Effector CD8-positive, alpha-beta T cell (primary cell): ENCODE data around the gene PARD6A.

Experiments
- DNase-seq: peaks from one replicate; lab custom pipeline; 2025; lab: John Stamatoyannopoulos, UW

Gene PARD6A

DNA sequence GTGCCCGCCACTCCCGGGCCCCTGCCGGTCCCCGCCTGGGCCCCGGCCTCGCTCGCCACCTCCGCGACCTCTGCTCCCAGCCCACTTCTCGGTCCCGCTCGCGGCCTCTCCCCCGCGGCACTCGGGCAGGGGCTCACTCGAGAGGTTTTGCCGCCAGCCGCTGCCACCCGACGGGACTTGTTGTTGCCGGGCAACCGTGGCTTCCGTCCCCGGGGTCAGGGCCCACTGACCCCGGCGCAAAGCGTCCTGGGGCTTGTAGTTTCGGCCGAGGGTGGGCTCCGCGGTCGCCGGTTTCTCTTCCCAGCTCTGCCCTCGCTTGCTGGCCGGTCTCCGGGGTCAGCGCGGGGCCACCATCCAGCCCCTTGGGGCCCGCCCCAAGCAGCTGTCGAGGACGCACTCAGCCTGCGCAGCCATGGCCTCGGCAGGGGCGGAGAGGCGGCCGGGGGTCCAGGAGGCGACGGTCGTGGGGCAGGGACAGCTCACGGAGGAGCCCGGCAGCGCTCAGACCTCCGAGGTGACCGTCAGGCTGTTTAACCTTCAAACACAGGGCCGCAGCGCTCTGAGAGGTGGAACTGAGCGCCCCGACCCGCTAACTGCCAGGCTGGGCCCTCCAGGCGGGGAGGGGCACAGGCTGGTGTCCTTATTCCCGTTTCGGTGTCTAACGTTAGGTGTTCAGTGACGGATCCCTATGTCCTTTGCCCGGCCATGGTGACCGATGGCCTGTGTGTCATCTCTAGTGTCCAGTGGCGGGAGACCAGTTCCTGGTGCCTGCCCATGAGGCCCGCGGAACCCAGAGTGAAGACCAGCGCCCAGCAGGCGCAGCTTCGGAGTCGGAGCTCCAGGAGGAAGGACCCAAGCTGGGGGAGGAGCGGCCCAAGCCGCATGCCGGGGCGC, 6.0 kb downstream of the PARD6A start, which contains the start of the genes C16orf86 and ENKD1:
Gene C16orf86 (plus strand): TSS at position 256 of the 894 bp plus-strand sequence. CDS start 157 bp downstream, at position 413.
Gene ENKD1 (minus strand): TSS at position 192 of the 894 bp plus-strand sequence. CDS start 308 bp downstream, outside the sequence.
- peak; percentile 72 for DNase-seq

DNA sequence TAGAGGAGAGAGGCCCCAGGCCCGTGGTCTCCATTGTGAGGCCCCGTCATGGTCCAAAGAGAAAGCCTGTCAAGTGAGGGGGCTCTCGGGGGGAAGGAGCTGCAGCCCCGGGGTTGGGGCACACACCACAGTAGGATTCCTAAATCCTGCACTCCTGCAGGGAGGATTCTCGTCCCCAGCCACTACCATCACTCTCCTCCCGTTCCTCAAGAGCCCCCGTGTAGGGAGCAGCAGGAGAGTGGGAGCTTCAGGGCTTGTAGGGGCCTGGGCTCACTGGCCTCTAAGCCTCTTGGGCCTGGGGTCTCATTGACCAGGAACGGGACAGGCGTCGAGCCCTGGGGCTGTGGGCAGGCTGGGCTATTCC, 6.7 kb downstream of the PARD6A start:
- no peak for DNase-seq

DNA sequence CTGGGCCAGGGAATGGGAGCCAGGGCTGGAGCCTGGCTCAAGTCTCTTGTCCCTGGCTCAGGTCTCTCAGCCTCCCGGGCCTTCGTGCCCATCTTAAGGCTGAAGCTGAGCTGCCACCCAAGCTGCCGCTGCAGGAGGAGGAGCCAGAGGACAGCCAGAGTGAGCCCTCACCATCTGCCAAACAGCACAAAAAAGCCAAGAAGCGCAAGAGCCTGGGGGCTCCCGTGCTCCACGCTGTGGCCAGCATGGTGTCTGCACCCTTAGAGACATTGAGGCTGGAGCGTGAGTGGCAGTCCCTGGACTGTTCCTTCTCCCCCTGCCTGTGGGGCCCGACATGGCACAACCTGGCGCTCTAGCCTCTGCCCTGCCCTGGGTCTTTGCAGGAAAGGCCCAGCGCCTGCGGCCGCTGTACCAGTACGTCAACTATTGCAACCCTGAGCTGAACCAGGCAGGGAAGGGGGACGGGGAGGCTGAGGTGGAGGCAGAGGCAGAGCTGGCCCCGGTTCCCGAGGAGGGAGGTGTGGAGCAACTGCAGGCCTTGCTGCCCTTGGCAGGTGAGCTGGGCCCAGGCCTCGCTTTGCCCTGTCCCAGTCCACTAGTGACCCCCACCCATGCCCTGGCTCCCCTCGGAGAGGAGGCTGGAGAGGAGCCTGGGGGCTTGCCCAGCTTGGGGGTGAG, 7.2 kb downstream of the PARD6A start:
- DNase-seq = peak; percentile 76

DNA sequence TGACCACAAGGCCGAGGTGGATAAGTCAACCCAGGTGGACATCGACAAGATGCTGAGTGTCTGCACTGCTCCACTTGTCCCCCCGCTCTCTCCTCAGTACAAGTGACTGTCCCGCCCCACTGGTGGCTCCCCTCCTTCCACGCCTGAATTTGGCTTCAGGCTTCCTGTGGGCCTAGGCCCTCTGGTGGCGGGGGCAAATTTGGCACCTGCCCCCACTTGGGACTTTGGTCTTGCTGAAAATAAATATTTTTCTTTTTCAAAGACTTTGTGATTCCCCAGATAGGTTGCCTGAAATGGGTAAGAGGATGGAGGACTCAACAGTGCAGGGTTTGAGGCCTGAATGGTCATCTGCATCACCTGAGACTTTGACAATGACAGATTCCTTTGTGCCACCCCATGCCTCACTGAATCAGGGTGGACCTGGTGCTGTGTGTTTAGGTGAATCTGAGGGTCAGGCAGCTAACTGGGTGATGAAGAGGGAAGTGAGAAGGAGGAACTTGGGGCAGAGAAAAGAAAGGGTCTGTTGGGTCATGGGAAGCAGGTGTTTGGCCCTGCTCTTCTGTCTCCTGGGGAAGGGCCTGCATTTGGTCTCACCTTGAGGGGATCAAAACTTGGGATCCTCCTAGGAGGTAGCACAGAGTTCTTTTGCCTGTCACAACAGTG, 7.9 kb downstream of the PARD6A start:
- no peak for DNase-seq

DNA sequence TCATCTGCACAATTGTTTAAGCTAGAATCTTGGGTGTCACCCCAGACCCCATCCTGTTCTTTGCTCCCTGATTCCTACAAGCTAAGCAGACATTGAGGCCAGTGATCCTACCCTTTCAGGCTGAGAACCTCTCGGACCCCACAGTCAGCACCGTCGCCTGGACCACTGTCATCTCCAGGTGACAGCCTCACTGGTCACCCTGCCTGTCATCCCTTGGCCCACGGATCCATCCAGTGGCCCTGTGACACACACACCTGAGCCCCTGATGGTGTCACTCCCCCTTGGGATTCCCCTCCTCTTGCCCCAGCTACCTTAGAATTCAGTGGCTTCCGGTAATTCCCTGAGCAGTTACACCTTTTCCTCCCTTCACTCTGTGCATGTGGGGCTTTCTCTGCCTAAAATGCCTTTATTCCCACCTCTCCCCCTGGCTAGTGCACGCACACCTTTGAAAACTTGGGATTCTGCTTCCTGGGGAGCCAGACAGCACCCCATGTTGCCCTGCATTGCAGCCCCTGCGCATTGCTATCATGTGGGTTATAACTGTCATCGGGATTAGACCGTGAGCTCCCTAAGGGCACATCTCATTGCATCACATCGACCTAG, 8.8 kb downstream of the PARD6A start:
- DNase-seq = no peak

DNA sequence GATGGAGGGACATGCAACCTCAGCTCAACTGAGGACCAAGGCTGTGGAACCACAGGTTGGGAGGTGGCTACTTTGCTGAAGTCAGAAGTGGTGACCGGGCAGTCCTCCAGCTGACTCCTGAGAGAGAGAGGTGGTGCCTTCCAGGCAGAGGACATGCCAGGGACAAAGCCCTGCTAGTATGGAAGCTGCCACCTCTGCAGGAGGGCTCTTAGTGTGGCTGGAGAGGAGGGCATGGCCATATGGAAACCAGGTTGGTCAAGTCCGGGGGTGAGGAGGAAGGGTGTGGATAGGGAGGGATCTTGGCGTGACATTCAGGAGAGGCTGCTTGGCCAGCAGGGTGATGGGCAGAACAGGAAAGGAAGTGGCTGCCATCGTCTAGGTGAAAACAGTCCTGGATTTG, 11.5 kb downstream of the PARD6A start:
- no peak for DNase-seq

DNA sequence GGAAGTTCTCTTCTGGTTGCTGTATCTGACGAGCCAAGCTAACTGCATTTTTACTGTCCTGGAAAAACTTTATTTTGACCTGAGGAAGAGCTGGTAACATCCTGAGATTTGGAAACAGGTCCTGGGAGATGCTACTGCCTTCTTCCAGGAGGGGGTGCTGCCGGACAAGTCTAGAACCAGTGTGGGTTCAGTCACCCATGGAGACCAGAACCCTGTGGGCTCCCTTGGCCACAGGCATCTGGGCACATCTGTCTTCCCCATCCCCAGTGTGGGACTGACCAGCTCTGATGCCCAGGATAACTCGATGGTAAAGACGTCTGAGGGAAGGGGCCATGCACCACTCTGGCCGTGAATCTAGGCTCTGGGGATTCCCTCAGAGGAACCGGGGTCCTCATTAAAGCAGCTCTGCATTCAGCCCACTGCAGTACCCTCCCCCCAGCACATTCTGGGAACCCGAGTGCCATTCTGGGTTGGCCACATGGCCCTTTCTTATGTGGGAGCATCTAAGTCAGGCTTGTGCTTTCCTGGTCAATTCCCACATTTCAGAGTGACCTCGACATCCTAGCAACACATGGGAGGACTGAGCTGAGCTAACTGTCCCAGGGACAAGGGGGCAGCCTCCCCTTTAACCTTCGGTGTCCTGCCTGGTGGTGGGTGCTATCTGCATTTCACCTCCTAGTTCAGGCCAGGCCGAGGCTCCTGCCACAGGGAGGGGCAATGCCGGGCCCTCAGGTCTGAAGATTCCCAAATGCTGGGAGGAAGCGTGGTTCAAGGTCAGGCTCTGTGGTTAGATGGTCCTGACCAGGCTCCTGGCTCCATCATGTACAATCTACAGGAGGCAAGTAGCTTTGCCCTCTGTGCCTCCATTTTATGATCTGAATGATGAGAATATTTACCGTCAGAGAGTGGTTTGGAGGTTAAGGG, 12.2 kb downstream of the PARD6A start:
- DNase-seq = peak; percentile 16

DNA sequence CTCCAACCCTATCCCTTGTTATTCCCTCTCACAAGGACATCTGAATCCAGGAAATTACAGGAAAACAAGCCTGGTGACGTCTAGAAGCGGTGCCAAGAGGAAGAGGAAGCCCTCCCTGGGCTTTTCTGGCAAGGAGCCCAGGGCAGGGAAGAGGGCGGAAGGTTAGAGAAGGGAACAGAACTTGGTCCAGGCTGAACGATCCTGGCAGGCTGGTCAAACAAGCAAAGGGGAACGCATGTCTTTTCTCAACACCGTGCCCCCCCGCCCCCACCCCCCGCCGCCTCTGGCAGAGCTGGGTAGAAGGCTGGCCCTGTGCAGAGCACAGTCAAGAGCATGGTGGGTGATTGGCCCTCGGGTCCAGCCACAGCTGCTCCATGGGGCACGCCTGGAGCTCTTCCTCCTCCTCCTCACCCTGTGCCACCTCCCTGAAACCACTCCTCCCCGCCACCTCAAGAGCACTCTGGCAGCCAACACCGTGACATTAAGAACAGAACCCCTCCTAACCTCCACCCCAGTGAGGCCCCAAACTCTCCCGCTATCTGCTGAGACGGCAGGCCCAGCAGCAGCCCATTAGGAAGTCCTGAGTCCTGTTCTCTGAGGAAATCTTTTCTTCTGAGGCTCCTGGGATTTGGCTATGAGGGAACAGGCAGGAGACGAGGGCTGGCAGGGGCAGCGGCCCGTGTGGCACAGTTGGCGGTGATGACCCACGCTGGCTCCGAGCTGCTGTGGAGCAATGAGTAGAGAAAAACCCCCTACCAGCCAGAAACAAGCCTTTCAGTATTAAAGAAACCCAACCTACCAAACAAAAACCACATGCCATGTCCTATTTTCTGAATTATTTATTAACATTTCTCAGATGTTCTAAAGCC, 13.2 kb downstream of the PARD6A start:
- no peak for DNase-seq

DNA sequence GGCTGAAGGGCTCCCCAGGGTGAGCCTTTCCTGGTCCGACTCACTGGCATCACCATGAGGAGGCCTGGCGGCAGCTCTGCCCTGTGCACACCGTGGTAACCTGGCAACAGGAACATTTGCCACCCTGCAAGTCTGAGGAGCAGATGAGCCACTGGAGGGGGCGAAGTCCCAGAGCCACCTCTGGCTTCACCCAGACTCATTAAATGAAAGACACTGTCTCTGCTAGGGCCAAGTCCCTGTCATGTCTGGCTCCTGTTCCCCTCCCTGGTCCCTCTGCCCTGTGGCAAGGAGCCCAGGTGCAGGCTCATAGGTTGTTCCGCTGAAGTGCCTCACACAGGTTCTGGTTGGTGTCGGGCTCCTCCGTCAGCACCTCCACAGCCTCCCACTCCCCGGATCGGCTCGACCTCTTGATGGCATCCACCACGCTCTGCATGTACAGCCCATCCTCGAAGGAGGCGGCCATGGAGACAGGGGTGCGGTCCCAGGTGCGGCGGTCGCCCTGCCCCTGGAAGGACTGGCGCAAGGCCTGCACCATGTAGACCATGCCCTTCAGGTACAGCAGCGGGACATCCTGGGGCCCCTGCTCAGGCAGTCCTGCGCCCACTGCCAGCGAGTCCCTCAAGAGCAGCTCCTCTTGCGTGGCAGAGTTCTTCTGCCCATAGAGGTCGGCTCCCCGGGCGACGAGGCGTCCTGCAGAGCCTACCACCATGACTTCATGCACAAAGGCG, 14.3 kb downstream of the PARD6A start:
- no peak for DNase-seq

DNA sequence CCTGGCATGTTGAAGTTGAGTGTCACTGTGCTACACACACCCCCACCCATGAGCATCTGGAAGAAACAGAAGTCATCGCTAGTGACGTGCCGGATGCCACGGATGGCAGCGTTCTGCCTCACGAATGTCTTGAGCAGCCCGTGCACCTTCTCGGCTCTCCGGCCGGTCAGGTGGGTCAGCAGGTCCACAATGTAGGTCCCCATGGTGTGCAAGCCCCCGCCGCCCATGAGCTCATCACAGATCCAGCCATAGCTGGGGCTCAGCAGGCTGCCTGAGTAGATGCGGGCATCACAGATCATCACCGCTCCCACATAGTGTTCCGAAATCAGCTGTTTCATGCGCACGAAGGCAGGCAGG, 14.8 kb downstream of the PARD6A start:
- DNase-seq = no peak

DNA sequence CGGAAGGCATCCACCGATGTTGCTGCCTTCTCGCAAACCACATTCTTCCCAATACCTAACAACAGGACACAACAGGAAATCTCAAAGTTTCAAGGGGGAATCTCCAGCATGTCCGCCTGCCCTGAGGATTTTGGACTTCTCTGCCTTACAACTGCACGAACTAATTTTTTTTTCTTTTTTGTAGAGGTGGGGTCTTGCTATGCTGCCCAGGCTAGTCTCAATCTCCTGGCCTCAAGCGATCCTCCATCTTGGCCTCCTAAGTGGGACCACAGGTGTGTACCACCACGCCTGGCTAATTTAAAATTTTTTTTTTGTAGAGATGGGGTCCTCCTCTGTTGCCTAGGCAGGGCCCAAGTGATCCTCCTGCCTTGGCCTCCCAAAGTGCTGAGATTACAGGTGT, 15.2 kb downstream of the PARD6A start:
- DNase-seq = no peak

DNA sequence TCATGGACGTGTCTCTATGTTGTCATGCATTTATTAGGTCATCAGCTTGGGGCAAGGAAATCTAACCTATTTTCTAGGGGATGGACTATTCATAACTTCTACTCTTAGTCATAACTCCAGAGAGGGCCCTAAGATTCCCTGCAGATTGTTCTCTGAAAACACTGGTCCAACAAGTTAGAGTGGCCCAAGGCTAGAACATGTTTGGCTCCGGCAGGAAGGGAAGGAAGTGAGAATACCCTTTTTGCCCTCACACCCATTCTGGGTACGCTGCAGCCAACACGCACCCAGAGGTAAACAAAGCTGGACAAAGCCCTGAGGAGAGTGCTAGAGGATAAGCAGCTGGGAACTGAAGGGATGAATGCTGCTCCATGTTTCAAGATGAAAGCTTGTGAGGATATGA, 15.8 kb downstream of the PARD6A start:
- no peak for DNase-seq

DNA sequence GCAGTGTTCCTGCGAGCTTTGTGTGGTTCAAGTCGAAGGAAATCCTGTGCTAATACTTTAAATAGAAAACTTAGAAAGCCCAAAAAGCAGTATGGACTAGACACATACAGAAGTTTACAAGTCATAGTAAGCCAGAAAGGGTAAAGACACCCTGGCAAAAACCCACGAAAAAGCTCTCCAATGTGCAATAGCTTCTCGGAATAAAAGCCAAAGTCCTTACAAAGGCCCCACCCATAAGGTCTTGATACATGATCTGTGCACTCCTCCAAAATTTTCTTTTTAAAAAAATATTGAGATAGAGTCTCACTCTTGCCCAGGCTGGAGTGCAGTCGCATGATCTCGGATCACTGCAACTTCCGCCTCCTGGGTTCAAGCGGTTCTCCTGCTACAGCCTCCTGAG, 16.2 kb downstream of the PARD6A start:
- DNase-seq = no peak

DNA sequence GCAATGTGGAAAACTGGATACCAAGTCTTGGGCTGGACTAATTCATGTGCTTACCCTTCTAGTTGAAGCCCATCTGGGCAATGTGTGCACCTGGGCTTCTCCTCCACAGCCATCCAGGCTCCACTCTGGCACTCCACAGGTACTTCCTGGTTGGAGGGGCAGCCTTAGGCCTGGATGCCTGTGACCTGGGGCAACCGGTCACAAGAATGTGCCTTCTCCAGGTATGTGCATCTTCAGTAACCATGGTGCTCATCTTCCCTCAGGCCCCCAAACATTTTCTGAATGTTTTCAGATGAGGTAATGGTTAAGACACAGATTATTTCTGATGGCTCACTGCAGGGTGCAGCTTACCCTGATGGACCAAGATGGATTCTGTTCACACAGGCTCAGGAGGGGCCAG, 17.0 kb downstream of the PARD6A start:
- DNase-seq = no peak

DNA sequence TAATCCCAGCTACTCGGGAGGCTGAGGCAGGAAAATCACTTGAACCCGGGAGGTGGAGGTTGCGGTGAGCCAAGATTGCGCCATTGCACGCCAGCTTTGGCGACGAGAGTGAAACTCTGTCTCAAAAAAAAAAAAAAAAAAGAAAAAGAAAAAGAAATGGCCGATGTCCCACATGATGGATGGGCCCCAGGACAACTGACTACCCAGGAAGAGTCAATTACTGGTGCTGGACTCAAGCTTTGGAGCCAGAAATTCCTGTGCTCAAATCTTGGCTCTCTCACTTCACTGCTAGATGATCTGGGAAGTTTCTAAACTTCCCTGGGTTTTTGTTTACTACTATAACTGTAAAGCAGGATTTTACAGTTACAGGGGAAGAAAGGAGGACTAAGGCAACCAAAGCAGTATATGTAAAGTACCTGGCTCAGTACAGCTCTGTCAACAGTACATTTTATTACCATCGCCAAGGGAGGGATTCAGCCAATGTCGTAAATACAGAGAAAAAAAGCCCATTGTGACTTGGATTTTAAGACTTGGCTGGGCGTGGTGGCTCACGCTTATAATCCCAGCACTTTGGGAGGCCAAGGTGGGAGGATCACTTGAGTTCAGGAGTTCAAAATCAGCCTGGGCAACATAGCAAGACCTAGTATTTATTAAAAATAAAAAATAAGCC, 17.7 kb downstream of the PARD6A start:
- no peak for DNase-seq

DNA sequence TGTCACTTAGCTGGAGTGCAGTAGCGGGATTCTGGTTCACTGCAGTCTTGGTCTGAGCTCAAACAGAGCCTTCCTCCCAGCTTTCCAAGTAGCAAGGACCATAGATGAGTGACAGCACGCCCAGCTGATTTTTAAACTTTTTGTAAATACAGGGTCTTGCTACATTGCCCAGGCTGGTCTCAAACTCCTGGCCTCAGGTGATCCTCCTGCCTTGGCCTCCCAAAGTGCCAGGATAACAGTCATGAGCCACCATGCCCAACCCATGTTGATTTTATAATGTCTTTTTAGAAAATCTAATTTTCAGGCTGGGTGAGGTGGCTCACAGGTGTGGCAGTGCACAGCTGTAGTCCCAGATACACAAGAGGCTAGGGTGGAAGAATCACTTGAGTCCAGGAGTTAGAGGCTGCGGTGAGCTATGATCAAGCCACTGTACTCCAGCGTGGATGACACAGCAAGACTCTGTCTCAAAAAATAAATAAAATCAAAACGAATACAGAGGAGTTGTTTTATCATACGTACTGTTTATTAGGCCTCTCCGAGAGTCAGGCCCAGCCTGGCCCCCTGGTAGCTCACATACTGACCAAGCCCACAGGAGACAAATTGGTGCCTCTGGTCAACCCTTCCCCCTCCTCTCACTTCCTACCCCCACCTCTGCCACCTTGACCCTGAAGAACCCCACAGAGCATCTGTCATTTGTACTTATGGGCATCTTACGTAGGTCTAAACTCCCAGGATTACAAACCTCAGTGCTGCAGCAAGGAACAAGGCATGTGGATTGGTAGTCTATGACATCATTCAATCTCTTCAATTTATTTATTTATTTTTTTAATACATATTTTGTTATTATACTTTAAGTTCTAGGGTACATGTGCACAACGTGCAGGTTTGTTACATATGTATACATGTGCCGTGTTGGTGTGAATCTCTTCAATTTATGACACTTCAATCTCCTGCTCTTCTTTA, 19.5 kb downstream of the PARD6A start:
- DNase-seq = no peak

DNA sequence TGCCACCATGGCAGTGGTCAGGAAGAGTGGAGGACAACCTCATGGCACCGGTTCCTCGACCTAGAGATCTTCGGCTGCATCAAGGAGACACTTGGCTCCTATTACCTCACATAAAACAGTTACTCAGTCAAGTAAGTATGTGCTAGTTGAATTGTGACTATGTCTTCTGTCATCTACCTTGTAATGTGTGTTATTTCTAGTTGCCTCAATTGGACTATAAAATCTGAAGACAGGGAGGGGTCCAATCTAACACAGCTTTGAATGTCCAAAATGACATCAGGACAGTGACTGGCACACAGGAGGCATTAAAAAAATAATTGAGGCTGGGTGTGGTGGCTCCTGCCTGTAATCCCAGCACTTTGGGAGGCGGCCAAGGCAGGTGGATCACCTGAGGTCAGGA, 23.0 kb downstream of the PARD6A start:
- no peak for DNase-seq
